Liver (tissue), 3 donors: ENCODE data around the gene BFSP2.

Experiments
- CTCF ChIP-seq: fragments of 150-350 bp; IDR thresholded peaks from 2 replicates; pipeline ENCODE4 v1.5.1; 2017; ENCODE audit warnings: improper control_type of control experiment, low read depth, low read length; ENCODE audit not compliant: missing input control
- GABPA ChIP-seq, 2 donors: IDR thresholded peaks in 1 of 2; conservative IDR thresholded peaks in 1 of 2; 2 replicates each; pipeline ENCODE4 v1.6.1; 2016; ENCODE audit warnings: antibody characterized with exemption in 2 of 2, mild to moderate bottlenecking in 1 of 2, moderate library complexity in 1 of 2
- TAF1 ChIP-seq: conservative IDR thresholded peaks from 2 replicates; pipeline ENCODE4 v1.6.1; 2016; ENCODE audit warnings: antibody characterized with exemption, mild to moderate bottlenecking
- YY1 ChIP-seq: IDR thresholded peaks from 2 replicates; pipeline ENCODE4 v1.6.1; 2016; ENCODE audit warnings: antibody characterized with exemption, mild to moderate bottlenecking
- donor health status: healthy.
- donor health status: healthy.

GRCh38 chr3:133506215-133506901 is 106.5 kb downstream of the BFSP2 start:
- no peak for TF ChIP-seq CTCF
- no peak for TF ChIP-seq GABPA (IDR thresholded peaks at IDR 0.05 in 1 of 2, conservative IDR thresholded peaks at IDR 0.05 in 1 of 2)
- no peak for TF ChIP-seq YY1
- no peak for TF ChIP-seq TAF1
